ENCODE measurements around the gene NLRP11. TPM values are rescaled to one million over a fixed set of nuclear protein-coding genes. Genes with fewer than 3 reads are reported as not detected.
"Not testable (repeated sequence)": the region's sequence is repeated elsewhere in the genome, so short reads cannot be mapped to it uniquely, and the experiment has no call there.

Gene NLRP11
- total RNA-seq, 1 experiment from 2014 or later, result not detected

DNA sequence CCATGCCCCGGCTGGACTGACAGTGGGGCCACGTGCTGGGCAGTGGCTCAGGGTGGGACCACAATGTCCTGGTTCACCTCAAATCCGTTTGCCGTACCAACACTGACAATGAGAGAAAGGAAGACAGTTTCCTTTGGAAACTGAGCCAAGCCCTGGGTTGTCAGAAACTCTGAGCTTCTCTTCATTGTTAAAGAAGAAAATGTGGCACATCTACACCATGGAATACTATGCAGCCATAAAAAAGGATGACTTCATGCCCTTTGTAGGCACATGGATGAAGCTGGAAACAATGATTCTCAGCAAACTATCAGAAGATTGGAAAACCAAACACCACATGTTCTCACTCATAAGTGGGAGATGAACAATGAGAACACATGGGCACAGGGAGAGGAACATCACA, 75.0 kb downstream of the NLRP11 start:
- H3K36me3 ChIP-seq; H3K4me1 ChIP-seq (replicated peaks); H3K27me3 ChIP-seq (replicated peaks); H3K27ac ChIP-seq; H3K9me3 ChIP-seq (replicated peaks); H3K4me3 ChIP-seq; DNase-seq (ENCODE audit: low read depth in 1 of 2, low spot score in 2 of 2): not testable (repeated sequence)

DNA sequence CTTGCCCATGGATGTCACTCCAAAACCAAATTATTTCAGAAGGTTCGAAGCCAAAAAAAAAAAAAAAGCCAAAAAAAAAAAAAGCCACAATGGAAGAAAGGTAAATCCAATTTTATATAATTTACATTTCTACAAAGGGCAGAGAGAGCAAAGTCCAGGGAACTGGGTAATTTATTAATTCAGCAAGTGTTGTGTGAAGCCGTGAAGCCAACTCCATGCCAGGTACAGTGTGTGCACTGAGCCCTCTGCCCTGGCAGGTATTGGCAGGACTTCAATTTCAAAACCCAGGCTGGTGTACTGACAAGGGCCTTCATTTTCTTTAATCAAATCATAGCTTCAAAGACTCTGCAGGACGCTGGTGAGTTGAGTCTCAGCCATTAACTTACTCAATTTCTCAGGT, 78.4 kb downstream of the NLRP11 start:
- Histone ChIP-seq H3K9me3 (replicated peaks) (no peaks in the 10 kb centered on the region), H3K4me1 (replicated peaks) (no peaks in the 10 kb centered on the region), H3K36me3 (no peaks in the 10 kb centered on the region), H3K4me3 (no peak overlapping the region), H3K27ac (no peak overlapping the region), H3K27me3 (replicated peaks) (no peaks in the 10 kb centered on the region)
- DNase-seq (ENCODE audit: low read depth in 1 of 2, low spot score in 2 of 2), result no peak

DNA sequence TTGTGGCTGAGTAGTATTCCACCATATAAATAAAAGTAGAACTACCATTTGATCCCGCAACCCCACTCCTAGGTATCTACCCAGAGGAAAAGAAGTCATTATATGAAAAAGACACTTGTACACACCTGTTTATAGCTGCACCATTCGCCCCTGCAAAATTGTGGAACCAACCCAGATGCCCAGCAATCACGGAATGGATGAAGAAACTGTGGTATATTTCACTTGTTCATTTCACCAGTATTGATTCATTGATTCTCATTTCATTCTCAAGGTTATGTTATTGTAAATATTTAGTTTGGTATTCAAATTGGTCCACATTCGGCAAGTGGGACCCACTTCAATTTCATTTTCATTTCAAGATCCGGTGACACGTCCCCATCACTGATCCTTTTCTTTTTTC, 81.1 kb downstream of the NLRP11 start:
- H3K27me3 ChIP-seq (replicated peaks), result no peaks in the 10 kb centered on the region; the same call in 1 of the 2 replicates
- H3K9me3 ChIP-seq (replicated peaks), result no peaks in the 10 kb centered on the region
- no peaks in the 10 kb centered on the region for H3K4me1 ChIP-seq (replicated peaks)
- H3K4me3 ChIP-seq, result no peak overlapping the region
- no peak for DNase-seq (ENCODE audit: low read depth in 1 of 2, low spot score in 2 of 2)
- H3K36me3 ChIP-seq, result no peaks in the 10 kb centered on the region
- no peak overlapping the region for H3K27ac ChIP-seq

DNA sequence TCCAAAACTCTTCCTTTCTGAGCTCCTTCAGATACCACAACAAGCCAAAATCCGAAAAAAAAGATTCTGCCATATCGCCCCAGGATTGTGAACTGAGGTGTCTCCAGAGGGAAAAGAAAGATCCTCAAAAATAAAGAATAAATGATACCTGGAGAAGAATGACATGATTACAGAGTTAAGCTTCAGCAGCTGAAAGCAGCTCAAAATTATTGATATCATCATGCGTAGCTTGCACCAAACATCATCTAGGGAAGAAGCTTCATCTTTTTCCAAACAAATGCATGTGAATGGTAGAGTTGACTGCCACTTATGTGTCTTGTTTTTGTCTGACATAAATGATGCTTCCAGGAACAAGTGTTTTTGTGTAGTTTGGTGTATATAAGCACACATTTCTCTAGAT, 93.5 kb downstream of the NLRP11 start, which contains the start of gene NLRP9:
Gene NLRP9, minus strand, starts transcription at position 101 of the 400 bp plus-strand sequence. Its CDS starts 28 bp downstream, at position 73.
- H3K9me3 ChIP-seq (replicated peaks), result no peaks in the 10 kb centered on the region
- H3K4me1 ChIP-seq (replicated peaks), result no peaks in the 10 kb centered on the region

More for the DNA sequence above, 93.5 kb downstream of the NLRP11 start, which contains the start of gene NLRP9:
- DNase-seq (ENCODE audit: low read depth in 1 of 2, low spot score in 2 of 2), result no peak
- Histone ChIP-seq H3K27ac (no peak within 1 kb of the TSS), H3K27me3 (replicated peaks) (no peaks in the 10 kb centered on the region), H3K36me3 (no peaks in the 10 kb centered on the region), H3K4me3 (no peak within 1 kb of the TSS)

Other genes starting within 250 kb of the NLRP11 start
- gene FIZ1, start 232.5 kb downstream of the NLRP11 start, total RNA-seq (2014; rRNA removed; shearing (Covaris generic)), result 2.4 and 5.4 TPM in 2 replicates
- gene ZNF524, start 231.7 kb downstream of the NLRP11 start, total RNA-seq (2014; rRNA removed; shearing (Covaris generic)), result 3.8 and 15.5 TPM in 2 replicates
- gene ZNF865, start 226.4 kb downstream of the NLRP11 start, total RNA-seq (2014; rRNA removed; shearing (Covaris generic)), result 0.63 and 1.4 TPM in 2 replicates
- 4.7 and 10.2 TPM in 2 replicates for gene ZNF784, start 207.4 kb downstream of the NLRP11 start, total RNA-seq (2014; rRNA removed; shearing (Covaris generic))
- 6.5 and 6.9 TPM in 2 replicates for gene ZNF580, start 191.0 kb downstream of the NLRP11 start, total RNA-seq (2014; rRNA removed; shearing (Covaris generic))
- gene ZNF581, start 188.3 kb downstream of the NLRP11 start, total RNA-seq (2014; rRNA removed; shearing (Covaris generic)), result 5.5 and 10.1 TPM in 2 replicates
- 3.5 and 6.0 TPM in 2 replicates for gene CCDC106, start 183.8 kb downstream of the NLRP11 start, total RNA-seq (2014; rRNA removed; shearing (Covaris generic))
- 137 and 183 TPM in 2 replicates for gene U2AF2, start 177.0 kb downstream of the NLRP11 start, total RNA-seq (2014; rRNA removed; shearing (Covaris generic))
- gene EPN1, start 156.8 kb downstream of the NLRP11 start, total RNA-seq (2014; rRNA removed; shearing (Covaris generic)), result 67.7 and 103 TPM in 2 replicates
- not detected in 2 replicates for gene NLRP9, start 93.6 kb downstream of the NLRP11 start, total RNA-seq (2014; rRNA removed; shearing (Covaris generic))
- gene RFPL4A, start 72.9 kb downstream of the NLRP11 start, total RNA-seq (2014; rRNA removed; shearing (Covaris generic)), result not detected in 2 replicates
- not detected in 2 replicates for gene RFPL4AL1, start 62.9 kb downstream of the NLRP11 start, total RNA-seq (2014; rRNA removed; shearing (Covaris generic))
- gene NLRP4, start 4.5 kb upstream of the NLRP11 start, total RNA-seq (2014; rRNA removed; shearing (Covaris generic)), result not detected in 2 replicates
- not detected in 2 replicates for gene NLRP13, start 100.3 kb upstream of the NLRP11 start, total RNA-seq (2014; rRNA removed; shearing (Covaris generic))
- gene NLRP8, start 115.8 kb upstream of the NLRP11 start, total RNA-seq (2014; rRNA removed; shearing (Covaris generic)), result not detected in 2 replicates
- gene NLRP5, start 154.8 kb upstream of the NLRP11 start, total RNA-seq (2014; rRNA removed; shearing (Covaris generic)), result not detected in 2 replicates

Measured in SJSA1 (cell line).